Smooth muscle cell (in vitro differentiated cells): ENCODE results near the gene PLEKHJ1. TPM values are rescaled to one million over a fixed set of nuclear protein-coding genes. Genes with fewer than 3 reads are reported as not detected.
"Not testable (repeated sequence)": the region's sequence is repeated elsewhere in the genome, so short reads cannot be mapped to it uniquely, and the experiment has no call there.

ENCODE experiments used
- DNase-seq: peaks from one replicate; lab custom pipeline; 2025; ENCODE audit not compliant: unreplicated experiment; lab: John Stamatoyannopoulos, UW
- H2AFZ ChIP-seq: fragments of 200-600 bp; sonication (generic); 2 replicates; pipeline ENCODE4 v1.6.0; 2016; ENCODE audit warnings: antibody characterized with exemption, low read depth, mild to moderate bottlenecking
- H3F3A ChIP-seq: fragments of 200-600 bp; sonication (generic); 2 replicates; pipeline ENCODE4 v1.6.0; 2017; ENCODE audit warnings: antibody characterized with exemption, low read depth
- H3K27ac ChIP-seq: fragments of 200-600 bp; sonication (generic); 2 replicates; pipeline ENCODE4 v1.5.1; 2016; ENCODE audit warnings: low read depth, mild to moderate bottlenecking
- H3K27me3 ChIP-seq: fragments of 200-600 bp; sonication (generic); 2 replicates; pipeline ENCODE4 v1.6.1; 2016; ENCODE audit warnings: low read depth, mild to moderate bottlenecking
- H3K36me3 ChIP-seq: fragments of 200-600 bp; sonication (generic); 2 replicates; pipeline ENCODE4 v1.5.1; 2016; ENCODE audit warnings: low read depth
- H3K4me1 ChIP-seq: fragments of 200-600 bp; sonication (generic); 2 replicates; pipeline ENCODE4 v1.5.1; 2016; ENCODE audit warnings: low read depth
- H3K4me2 ChIP-seq: fragments of 200-600 bp; sonication (generic); 2 replicates; pipeline ENCODE4 v1.6.0; 2016; ENCODE audit warnings: mild to moderate bottlenecking
- H3K4me3 ChIP-seq: fragments of 200-600 bp; sonication (generic); 2 replicates; pipeline ENCODE4 v1.5.1; 2016; ENCODE audit warnings: mild to moderate bottlenecking
- H3K79me2 ChIP-seq: fragments of 200-600 bp; sonication (generic); 2 replicates; pipeline ENCODE4 v1.6.0; 2016; ENCODE audit warnings: low read depth, mild to moderate bottlenecking
- H3K9ac ChIP-seq: fragments of 200-600 bp; sonication (generic); 2 replicates; pipeline ENCODE4 v1.6.0; 2016; ENCODE audit warnings: low read depth
- H3K9me3 ChIP-seq: fragments of 200-600 bp; sonication (generic); replicated peaks from 2 replicates; pipeline ENCODE4 v1.5.1; 2016; ENCODE audit warnings: low read depth
- H4K20me1 ChIP-seq: fragments of 200-600 bp; sonication (generic); 2 replicates; pipeline ENCODE4 v1.6.0; 2016; ENCODE audit warnings: low read depth
- WGBS: methylation state at CpG from one replicate; pipeline ENCODE4 v1.1.7; 2016; ENCODE audit warnings: low lambda C conversion rate; 5-methylcytosine and 5-hydroxymethylcytosine counted together
- polyA plus RNA-seq: library from polyadenylated mRNA; unstranded; fragments of >200 nt; fragmentation: Nextera tagmentation; extraction: Ambion mirVana; gene quantifications from 2 replicates; pipeline ENCODE4 v1.2.1, GENCODE V29; 2016
- total RNA-seq: library from RNA; depleted of rRNA; stranded (reverse); fragments of >200 nt; gene quantifications from 2 replicates; pipeline ENCODE4 v1.2.3, GENCODE V29; 2014
- TF ChIP-seq, protein P1 (sequence below): fragments of 200-600 bp; sonication (generic); IDR thresholded peaks from 2 replicates; pipeline ENCODE4 v1.5.1; 2017; ENCODE audit warnings: borderline replicate concordance, mild to moderate bottlenecking, antibody characterized with exemption; ENCODE audit not compliant: insufficient read depth, poor library complexity, severe bottlenecking

PLEKHJ1 gene
- total and polyA plus RNA-seq, 2 experiments from 2014 or later, result 38.6 to 76.5 TPM

DNA sequence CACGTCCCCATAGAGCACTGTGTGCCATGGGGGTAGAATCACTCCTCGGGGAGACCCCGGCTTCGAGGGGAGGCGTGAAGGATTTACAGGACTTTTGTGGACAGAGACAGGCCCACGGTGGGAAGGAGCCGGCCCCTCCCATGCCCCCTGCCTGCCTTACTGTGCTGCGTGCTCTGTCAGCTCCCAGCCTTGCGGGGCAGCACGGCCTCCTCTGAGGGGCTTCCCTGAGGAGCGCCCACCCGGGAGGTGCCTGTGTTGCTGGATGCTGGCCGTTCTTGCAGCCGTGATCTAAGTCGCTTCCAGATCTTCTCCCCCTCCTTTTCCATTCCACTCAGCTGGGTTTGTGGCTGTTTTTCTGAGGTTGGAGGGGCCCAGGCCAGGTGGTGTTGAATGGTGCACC is 29.1 kb downstream of the PLEKHJ1 start:
- no peak overlapping the region for H2AFZ ChIP-seq
- no peak overlapping the region for H3K4me3 ChIP-seq
- no peaks in the 10 kb centered on the region for H3K9me3 ChIP-seq
- WGBS, result 96% methylated on average over 15 of the region's 15 CpGs
- H3K36me3 ChIP-seq, result peaks cover 5% of the 10 kb centered on the region
- H3K4me1 ChIP-seq, result peaks cover 6% of the 10 kb centered on the region
- TF ChIP-seq, protein P1, sequence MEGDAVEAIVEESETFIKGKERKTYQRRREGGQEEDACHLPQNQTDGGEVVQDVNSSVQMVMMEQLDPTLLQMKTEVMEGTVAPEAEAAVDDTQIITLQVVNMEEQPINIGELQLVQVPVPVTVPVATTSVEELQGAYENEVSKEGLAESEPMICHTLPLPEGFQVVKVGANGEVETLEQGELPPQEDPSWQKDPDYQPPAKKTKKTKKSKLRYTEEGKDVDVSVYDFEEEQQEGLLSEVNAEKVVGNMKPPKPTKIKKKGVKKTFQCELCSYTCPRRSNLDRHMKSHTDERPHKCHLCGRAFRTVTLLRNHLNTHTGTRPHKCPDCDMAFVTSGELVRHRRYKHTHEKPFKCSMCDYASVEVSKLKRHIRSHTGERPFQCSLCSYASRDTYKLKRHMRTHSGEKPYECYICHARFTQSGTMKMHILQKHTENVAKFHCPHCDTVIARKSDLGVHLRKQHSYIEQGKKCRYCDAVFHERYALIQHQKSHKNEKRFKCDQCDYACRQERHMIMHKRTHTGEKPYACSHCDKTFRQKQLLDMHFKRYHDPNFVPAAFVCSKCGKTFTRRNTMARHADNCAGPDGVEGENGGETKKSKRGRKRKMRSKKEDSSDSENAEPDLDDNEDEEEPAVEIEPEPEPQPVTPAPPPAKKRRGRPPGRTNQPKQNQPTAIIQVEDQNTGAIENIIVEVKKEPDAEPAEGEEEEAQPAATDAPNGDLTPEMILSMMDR, result no peak
- H3K27ac ChIP-seq, result no peak overlapping the region
- H3F3A ChIP-seq, result no peaks in the 10 kb centered on the region
- DNase-seq, result no peak
- no peaks in the 10 kb centered on the region for H3K27me3 ChIP-seq
- H4K20me1 ChIP-seq, result peaks cover 22% of the 10 kb centered on the region
- H3K4me2 ChIP-seq, result no peak overlapping the region
- no peak overlapping the region for H3K9ac ChIP-seq
- no peaks in the 10 kb centered on the region for H3K79me2 ChIP-seq

DNA sequence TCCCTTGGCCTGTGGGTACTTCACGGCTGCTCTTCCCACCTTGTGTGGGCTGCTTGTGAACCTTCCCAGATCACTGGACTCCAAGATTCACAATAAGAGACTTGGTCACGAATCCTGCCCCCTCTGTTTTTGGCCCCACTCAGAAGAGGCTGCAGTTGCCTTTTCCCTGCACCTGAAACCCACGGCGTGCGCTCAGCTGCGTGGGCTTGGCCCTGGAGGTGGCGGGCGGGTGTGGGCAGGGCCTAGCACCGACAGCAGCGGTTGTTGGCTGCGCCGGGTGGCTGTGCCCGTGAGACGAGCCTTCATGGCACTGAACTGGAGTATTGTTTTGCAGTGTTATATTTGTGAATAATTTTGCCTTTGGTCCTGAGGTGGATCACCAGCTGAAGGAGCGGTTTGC is 33.8 kb downstream of the PLEKHJ1 start:
- no peaks in the 10 kb centered on the region for H3K4me1 ChIP-seq
- H2AFZ ChIP-seq, result no peak overlapping the region
- H3K36me3 ChIP-seq, result no peaks in the 10 kb centered on the region
- no peaks in the 10 kb centered on the region for H3K79me2 ChIP-seq
- H3K27me3 ChIP-seq, result no peaks in the 10 kb centered on the region
- no peaks in the 10 kb centered on the region for H3K9me3 ChIP-seq
- DNase-seq, result no peak
- no peaks in the 10 kb centered on the region for H3F3A ChIP-seq
- TF ChIP-seq, protein P1, result no peak
- peaks cover 47% of the 10 kb centered on the region for H4K20me1 ChIP-seq
- no peak overlapping the region for H3K27ac ChIP-seq
- no peak overlapping the region for H3K4me2 ChIP-seq
- no peak overlapping the region for H3K9ac ChIP-seq
- 95% methylated on average over 15 of the region's 15 CpGs for WGBS
- H3K4me3 ChIP-seq, result no peak overlapping the region

DNA sequence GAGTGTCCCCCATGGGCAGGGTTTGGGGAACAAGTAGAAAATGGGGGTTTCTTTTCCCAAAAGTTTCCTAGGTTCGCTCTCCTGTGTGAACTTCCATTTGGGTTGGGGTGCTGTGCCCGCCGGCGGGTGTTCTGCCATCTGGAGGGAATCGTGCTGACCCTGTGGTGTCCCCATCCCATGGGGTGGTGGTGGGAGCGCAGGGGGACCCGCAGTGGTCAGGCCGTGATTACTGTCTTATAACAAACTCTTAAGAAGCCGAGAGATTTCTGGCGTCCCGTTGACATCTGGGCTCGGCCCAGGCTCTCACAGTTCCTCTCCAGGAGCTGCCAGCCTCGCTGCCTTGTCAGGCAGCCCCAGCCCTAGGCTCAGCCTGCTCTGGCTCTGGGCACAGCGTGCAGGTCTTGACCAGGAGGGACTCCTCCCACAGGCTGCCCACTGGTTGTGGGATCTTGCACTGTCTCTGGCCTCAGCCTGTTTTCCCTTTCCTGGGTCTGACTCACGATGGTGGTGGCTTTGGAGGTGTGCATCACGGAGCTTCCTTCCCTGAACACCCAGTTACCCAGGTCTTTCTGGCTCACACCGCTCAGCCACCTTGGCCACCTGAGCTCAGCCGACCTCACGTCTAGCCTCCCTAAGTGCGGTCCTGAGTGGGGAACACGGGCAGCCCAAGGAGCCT is 34.5 kb downstream of the PLEKHJ1 start:
- Histone ChIP-seq H3K79me2 (no peaks in the 10 kb centered on the region), H4K20me1 (peaks cover 53% of the 10 kb centered on the region), H3K27me3 (no peaks in the 10 kb centered on the region), H3K27ac (no peak overlapping the region), H3K4me2 (no peak overlapping the region), H3K36me3 (no peaks in the 10 kb centered on the region), H3F3A (no peaks in the 10 kb centered on the region), H3K9me3 (no peaks in the 10 kb centered on the region), H2AFZ (no peak overlapping the region), H3K9ac (no peak overlapping the region), H3K4me3 (no peak overlapping the region), H3K4me1 (no peaks in the 10 kb centered on the region)
- TF ChIP-seq, protein P1, result no peak
- no peak for DNase-seq
- WGBS, result 95% methylated on average over 21 of the region's 21 CpGs

DNA sequence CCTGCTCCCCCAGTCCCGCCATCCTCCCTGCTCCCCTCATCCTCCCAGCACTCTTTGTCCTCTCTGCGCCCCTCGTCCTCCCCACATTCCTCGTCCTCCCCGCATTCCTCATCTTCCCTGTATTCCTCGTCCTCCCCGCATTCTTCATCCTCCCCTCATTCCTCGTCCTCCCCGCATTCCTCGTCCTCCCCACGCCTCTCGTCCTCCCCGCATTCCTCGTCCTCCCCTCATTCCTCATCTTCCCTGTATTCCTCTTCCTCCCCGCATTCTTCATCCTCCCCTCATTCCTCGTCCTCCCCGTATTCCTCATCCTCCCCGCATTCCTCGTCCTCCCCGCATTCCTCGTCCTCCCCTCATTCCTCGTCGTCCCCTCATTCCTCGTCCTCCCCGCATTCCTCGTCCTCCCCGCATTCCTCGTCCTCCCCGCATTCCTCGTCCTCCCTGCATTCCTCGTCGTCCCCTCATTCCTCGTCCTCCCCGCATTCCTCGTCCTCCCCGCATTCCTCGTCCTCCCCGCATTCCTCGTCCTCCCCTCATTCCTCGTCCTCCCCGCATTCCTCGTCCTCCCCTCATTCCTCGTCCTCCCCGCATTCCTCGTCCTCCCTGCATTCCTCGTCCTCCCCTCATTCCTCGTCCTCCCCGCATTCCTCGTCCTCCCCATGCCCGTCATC is 35.4 kb downstream of the PLEKHJ1 start:
- not testable (repeated sequence) for H3K27me3 ChIP-seq, H3K4me1 ChIP-seq, H3K27ac ChIP-seq, H2AFZ ChIP-seq, H3K36me3 ChIP-seq, DNase-seq, H3K4me2 ChIP-seq, H3K9ac ChIP-seq, H3K4me3 ChIP-seq, H3F3A ChIP-seq, H3K9me3 ChIP-seq, H3K79me2 ChIP-seq
- WGBS, result 96% methylated on average over 11 of the region's 50 CpGs
- peaks cover 60% of the 10 kb centered on the region for H4K20me1 ChIP-seq
